BLaER1 (cell line): Measurements from ENCODE around the gene CUX1.

Experiments used
- H3K27ac ChIP-seq: shearing (Covaris generic); formaldehyde crosslinking; 2 replicates; pipeline ENCODE4 v1.8.1; 2022
- H3K27me3 ChIP-seq: shearing (Covaris generic); formaldehyde crosslinking; 2 replicates; pipeline ENCODE4 v1.8.1; 2022
- H3K36me3 ChIP-seq: shearing (Covaris generic); formaldehyde crosslinking; 2 replicates; pipeline ENCODE4 v1.8.1; 2022
- H3K4me1 ChIP-seq: shearing (Covaris generic); formaldehyde crosslinking; 2 replicates; pipeline ENCODE4 v1.8.1; 2022
- H3K4me2 ChIP-seq: shearing (Covaris generic); formaldehyde crosslinking; 2 replicates; pipeline ENCODE4 v1.8.1; 2022
- H3K4me3 ChIP-seq: shearing (Covaris generic); formaldehyde crosslinking; 2 replicates; pipeline ENCODE4 v1.8.1; 2022
- H3K9ac ChIP-seq: shearing (Covaris generic); formaldehyde crosslinking; 2 replicates; pipeline ENCODE4 v1.8.1; 2022
- H3K9me3 ChIP-seq: shearing (Covaris generic); formaldehyde crosslinking; 2 replicates; pipeline ENCODE4 v1.8.1; 2022
- H4K20me1 ChIP-seq: shearing (Covaris generic); formaldehyde crosslinking; 2 replicates; pipeline ENCODE4 v1.8.1; 2022
- Cebpa-rat ChIP-seq: shearing (Covaris generic); IDR thresholded peaks from 2 replicates; pipeline ENCODE4 v1.8.1; 2022

Gene CUX1, protein sequence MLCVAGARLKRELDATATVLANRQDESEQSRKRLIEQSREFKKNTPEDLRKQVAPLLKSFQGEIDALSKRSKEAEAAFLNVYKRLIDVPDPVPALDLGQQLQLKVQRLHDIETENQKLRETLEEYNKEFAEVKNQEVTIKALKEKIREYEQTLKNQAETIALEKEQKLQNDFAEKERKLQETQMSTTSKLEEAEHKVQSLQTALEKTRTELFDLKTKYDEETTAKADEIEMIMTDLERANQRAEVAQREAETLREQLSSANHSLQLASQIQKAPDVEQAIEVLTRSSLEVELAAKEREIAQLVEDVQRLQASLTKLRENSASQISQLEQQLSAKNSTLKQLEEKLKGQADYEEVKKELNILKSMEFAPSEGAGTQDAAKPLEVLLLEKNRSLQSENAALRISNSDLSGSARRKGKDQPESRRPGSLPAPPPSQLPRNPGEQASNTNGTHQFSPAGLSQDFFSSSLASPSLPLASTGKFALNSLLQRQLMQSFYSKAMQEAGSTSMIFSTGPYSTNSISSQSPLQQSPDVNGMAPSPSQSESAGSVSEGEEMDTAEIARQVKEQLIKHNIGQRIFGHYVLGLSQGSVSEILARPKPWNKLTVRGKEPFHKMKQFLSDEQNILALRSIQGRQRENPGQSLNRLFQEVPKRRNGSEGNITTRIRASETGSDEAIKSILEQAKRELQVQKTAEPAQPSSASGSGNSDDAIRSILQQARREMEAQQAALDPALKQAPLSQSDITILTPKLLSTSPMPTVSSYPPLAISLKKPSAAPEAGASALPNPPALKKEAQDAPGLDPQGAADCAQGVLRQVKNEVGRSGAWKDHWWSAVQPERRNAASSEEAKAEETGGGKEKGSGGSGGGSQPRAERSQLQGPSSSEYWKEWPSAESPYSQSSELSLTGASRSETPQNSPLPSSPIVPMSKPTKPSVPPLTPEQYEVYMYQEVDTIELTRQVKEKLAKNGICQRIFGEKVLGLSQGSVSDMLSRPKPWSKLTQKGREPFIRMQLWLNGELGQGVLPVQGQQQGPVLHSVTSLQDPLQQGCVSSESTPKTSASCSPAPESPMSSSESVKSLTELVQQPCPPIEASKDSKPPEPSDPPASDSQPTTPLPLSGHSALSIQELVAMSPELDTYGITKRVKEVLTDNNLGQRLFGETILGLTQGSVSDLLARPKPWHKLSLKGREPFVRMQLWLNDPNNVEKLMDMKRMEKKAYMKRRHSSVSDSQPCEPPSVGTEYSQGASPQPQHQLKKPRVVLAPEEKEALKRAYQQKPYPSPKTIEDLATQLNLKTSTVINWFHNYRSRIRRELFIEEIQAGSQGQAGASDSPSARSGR (N-terminal part only)

GRCh38 chr7:101817471-101818286 is at the start of gene CUX1:
CUX1 (plus strand) TSS chr7:101817626; CDS start chr7:101817640, 14 bp downstream.
- no peak for TF ChIP-seq Cebpa-rat
- H3K4me1 ChIP-seq, result peaks cover 64% of the 10 kb centered on the region

GRCh38 chr7:101768280-101768679 is 49.1 kb upstream of the CUX1 start:
- Histone ChIP-seq H3K36me3 (no peaks in the 10 kb centered on the region), H3K27me3 (no peaks in the 10 kb centered on the region), H3K4me2 (no peak overlapping the region), H4K20me1 (no peaks in the 10 kb centered on the region), H3K4me1 (peaks cover 12% of the 10 kb centered on the region), H3K4me3 (no peak overlapping the region), H3K9ac (no peak overlapping the region), H3K27ac (no peak overlapping the region), H3K9me3 (no peaks in the 10 kb centered on the region)
- no peak for TF ChIP-seq Cebpa-rat

More at GRCh38 chr7:101817471-101818286, at the start of gene CUX1:
- peaks cover 12% of the 10 kb centered on the region; the same call in 1 of the 2 replicates for H3K36me3 ChIP-seq
- peak within 1 kb of the TSS; percentile 99 for H3K4me3 ChIP-seq
- H3K4me2 ChIP-seq, result peak within 1 kb of the TSS; percentile 92
- H3K9me3 ChIP-seq, result no peaks in the 10 kb centered on the region
- H3K9ac ChIP-seq, result peak within 1 kb of the TSS; percentile 98
- H3K27ac ChIP-seq, result peak within 1 kb of the TSS; percentile 98
- peaks cover 60% of the 10 kb centered on the region for H4K20me1 ChIP-seq
- H3K27me3 ChIP-seq, result no peaks in the 10 kb centered on the region

DNA sequence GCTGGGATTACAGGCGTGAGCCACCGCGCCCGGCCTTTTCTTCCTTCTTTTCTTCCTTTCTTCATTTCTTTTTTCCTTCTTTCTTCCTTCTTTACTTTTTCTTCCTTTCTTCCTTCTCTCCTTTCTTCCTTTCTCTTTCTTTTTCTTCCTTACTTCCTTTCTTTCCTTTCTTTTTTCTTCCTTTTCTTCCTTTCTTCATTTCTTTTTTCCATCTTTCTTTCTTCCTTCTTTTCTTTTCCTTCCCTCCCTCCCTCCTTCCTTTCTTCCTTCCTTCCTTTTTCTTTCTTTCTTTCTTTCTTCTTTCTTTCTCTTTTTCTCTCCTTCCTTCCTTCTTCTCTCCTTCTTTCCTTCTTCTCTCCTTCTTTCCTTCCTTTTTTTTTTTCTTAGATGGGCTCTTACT is 47.0 kb upstream of the CUX1 start:
- Histone ChIP-seq H3K4me3 (no peak overlapping the region), H3K9ac (no peak overlapping the region), H3K4me1 (peaks cover 4% of the 10 kb centered on the region; the same call in 1 of the 2 replicates), H3K9me3 (no peaks in the 10 kb centered on the region), H3K36me3 (no peaks in the 10 kb centered on the region), H3K27ac (no peak overlapping the region), H4K20me1 (no peaks in the 10 kb centered on the region), H3K27me3 (no peaks in the 10 kb centered on the region), H3K4me2 (no peak overlapping the region)
- TF ChIP-seq Cebpa-rat, result no peak

DNA sequence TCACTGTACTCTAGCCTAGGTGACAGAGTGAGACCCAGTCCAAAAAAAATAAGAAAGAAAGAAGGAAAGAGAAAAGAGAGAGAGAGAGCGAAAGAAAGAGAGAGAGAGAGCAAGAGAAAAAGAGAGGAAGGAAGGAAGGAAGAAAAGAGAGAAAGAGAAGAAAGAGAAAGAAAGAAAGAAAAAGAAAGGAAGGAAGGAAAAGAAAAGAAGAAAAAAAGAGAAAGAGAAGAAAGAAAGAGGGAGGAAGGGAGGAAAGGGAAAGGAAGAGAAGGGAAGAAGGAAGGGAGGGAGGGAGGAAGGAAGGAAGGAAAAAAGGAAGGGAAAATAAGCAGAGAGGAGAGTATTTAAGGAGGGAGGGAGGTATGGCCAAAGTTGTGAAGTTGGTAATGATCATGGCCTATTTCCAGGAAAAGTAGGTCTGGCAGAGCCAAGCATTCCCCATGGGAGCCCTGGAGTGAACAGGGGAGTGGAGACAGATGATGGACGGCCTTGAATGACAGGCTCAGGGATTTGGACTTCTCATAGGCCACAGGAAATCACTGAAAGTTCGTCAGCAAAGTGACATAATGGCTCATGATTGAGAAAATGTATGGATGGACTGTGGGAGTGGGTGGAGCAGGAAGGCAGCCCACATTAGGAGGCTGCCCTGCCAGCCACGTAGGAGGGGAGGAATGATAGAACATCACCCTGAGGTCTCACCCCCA is 44.8 kb upstream of the CUX1 start:
- H3K9ac ChIP-seq, result no peak overlapping the region
- H4K20me1 ChIP-seq, result no peaks in the 10 kb centered on the region
- peaks cover 4% of the 10 kb centered on the region; the same call in 1 of the 2 replicates for H3K4me1 ChIP-seq
- H3K9me3 ChIP-seq, result no peaks in the 10 kb centered on the region
- H3K36me3 ChIP-seq, result no peaks in the 10 kb centered on the region
- H3K27me3 ChIP-seq, result no peaks in the 10 kb centered on the region
- TF ChIP-seq Cebpa-rat, result no peak
- no peak overlapping the region for H3K27ac ChIP-seq
- H3K4me2 ChIP-seq, result no peak overlapping the region
- H3K4me3 ChIP-seq, result no peak overlapping the region

DNA sequence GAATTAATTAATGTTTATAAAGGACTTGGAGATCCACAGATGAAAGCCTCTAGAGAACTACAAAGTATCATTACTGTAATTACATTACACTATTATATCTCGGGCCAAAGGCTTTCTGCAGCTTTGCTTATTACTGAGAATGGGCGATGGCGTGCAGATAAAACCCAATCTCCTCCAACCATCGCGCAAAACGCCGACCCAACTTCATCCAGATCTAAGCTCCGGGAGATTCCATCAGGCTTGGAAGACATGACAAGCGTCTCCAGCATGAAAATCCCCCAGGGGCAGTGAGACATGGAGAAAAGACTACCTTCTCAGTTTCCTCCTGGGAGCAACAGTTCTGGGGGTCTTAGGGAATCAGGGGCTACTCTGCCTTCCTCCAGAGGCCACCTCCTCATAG is 42.2 kb upstream of the CUX1 start:
- Histone ChIP-seq H3K4me1 (peaks cover 4% of the 10 kb centered on the region; the same call in 1 of the 2 replicates), H3K4me2 (no peak overlapping the region), H3K9me3 (no peaks in the 10 kb centered on the region), H3K36me3 (no peaks in the 10 kb centered on the region), H3K4me3 (no peak overlapping the region), H3K9ac (no peak overlapping the region), H3K27ac (no peak overlapping the region), H3K27me3 (no peaks in the 10 kb centered on the region), H4K20me1 (no peaks in the 10 kb centered on the region)
- no peak for TF ChIP-seq Cebpa-rat

DNA sequence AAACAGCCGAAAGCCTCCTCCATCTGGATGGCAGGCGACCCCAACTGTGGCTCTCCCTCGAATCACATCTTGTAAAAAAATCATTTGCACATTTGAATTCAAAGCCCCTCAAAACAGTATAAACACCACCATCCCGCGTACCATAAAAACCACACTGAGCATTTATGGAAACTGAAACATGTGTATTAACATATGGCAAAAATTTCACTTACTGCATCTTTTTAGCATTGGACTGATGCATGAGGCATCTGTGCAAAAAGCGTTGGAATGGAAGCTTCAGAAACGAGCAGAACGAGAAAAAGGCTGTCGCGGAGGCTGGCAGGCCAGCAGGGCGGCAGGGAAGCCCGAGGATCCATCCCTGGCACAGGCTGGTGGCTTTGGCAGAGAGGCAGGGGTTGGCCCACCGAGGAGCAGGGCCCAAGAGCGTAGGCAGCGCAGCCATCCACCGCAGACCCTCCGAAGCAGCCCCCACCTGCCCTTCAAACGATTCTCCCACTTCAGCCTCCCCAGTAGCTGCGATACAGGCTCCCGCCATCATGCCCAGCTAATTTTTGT is 39.3 kb upstream of the CUX1 start:
- no peak overlapping the region for H3K27ac ChIP-seq
- H3K9me3 ChIP-seq, result no peaks in the 10 kb centered on the region
- no peaks in the 10 kb centered on the region for H3K27me3 ChIP-seq
- H3K4me3 ChIP-seq, result no peak overlapping the region
- no peak overlapping the region for H3K4me2 ChIP-seq
- H4K20me1 ChIP-seq, result no peaks in the 10 kb centered on the region
- no peak for TF ChIP-seq Cebpa-rat
- H3K9ac ChIP-seq, result no peak overlapping the region
- no peaks in the 10 kb centered on the region for H3K4me1 ChIP-seq
- H3K36me3 ChIP-seq, result no peaks in the 10 kb centered on the region

DNA sequence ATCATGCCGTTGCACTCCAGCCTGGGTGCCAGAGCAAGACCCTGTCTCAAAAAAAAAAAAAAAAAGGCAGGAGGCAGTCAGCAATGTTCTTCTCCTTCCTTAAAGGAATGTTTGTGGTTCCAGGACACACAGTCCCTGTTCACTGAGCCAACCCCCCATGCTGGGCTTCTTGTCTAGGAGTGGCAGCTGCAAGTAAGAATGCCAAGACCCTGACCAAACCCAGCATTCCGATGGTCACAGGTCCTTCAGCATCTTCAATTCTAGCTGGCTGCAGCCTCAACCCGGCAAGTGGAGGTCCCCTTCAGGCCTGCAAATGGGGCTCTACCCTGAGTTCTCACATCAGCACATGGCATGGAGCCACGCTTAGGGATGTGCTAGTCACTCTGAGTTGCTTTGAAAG is 38.2 kb upstream of the CUX1 start:
- H3K9me3 ChIP-seq, result no peaks in the 10 kb centered on the region
- no peak overlapping the region for H3K27ac ChIP-seq
- H3K4me1 ChIP-seq, result peaks cover 10% of the 10 kb centered on the region
- H3K27me3 ChIP-seq, result no peaks in the 10 kb centered on the region
- H3K36me3 ChIP-seq, result no peaks in the 10 kb centered on the region
- H3K9ac ChIP-seq, result no peak overlapping the region
- H4K20me1 ChIP-seq, result no peaks in the 10 kb centered on the region
- no peak overlapping the region for H3K4me3 ChIP-seq
- H3K4me2 ChIP-seq, result no peak overlapping the region
- TF ChIP-seq Cebpa-rat, result no peak

GRCh38 chr7:101780281-101780680 is 37.1 kb upstream of the CUX1 start:
- Histone ChIP-seq H3K4me1 (peaks cover 20% of the 10 kb centered on the region), H3K9ac (no peak overlapping the region), H3K4me3 (no peak overlapping the region), H4K20me1 (no peaks in the 10 kb centered on the region), H3K9me3 (no peaks in the 10 kb centered on the region), H3K36me3 (no peaks in the 10 kb centered on the region), H3K27ac (no peak overlapping the region), H3K27me3 (no peaks in the 10 kb centered on the region), H3K4me2 (no peak overlapping the region)
- no peak for TF ChIP-seq Cebpa-rat
